WTC11 (cell line): ENCODE results near the gene TNFRSF4. TPM values are rescaled to one million over a fixed set of nuclear protein-coding genes. Genes with fewer than 3 reads are reported as not detected.

Experiments used
- ATF2 ChIP-seq: sonication (generic); formaldehyde crosslinking; IDR thresholded peaks from 2 replicates; pipeline ENCODE4 v1.8.1; 2022; ENCODE audit warnings: low read depth, missing genetic modification reagents, borderline replicate concordance
- ATF3 ChIP-seq: sonication (generic); formaldehyde crosslinking; conservative IDR thresholded peaks from 2 replicates; pipeline ENCODE4 v1.8.1; 2022; ENCODE audit warnings: mild to moderate bottlenecking, missing genetic modification reagents
- E2F5 ChIP-seq: sonication (generic); formaldehyde crosslinking; IDR thresholded peaks from 2 replicates; pipeline ENCODE4 v1.8.1; 2022; ENCODE audit warnings: mild to moderate bottlenecking, moderate library complexity, missing genetic modification reagents
- ELF4 ChIP-seq: sonication (generic); formaldehyde crosslinking; IDR thresholded peaks from 2 replicates; pipeline ENCODE4 v1.8.1; 2022; ENCODE audit warnings: low read depth, mild to moderate bottlenecking, moderate library complexity, missing genetic modification reagents
- EMX1 ChIP-seq: fragments of 250-450 bp; sonication (Bioruptor Pico); IDR thresholded peaks from 2 replicates; pipeline ENCODE4 v1.8.0; 2021; ENCODE audit warnings: mild to moderate bottlenecking
- FOXP1 ChIP-seq: sonication (generic); formaldehyde crosslinking; IDR thresholded peaks from 2 replicates; pipeline ENCODE4 v1.8.0; 2022; ENCODE audit warnings: missing genetic modification reagents, mild to moderate bottlenecking, moderate library complexity, borderline replicate concordance
- FOXP4 ChIP-seq: sonication (generic); formaldehyde crosslinking; IDR thresholded peaks from 2 replicates; pipeline ENCODE4 v1.8.0; 2022; ENCODE audit warnings: mild to moderate bottlenecking, missing genetic modification reagents
- GTF2I ChIP-seq: fragments of 250-450 bp; sonication (Bioruptor Pico); conservative IDR thresholded peaks from 2 replicates; pipeline ENCODE4 v1.4.0; 2021; ENCODE audit warnings: mild to moderate bottlenecking
- HMGA2 ChIP-seq: fragments of 250-450 bp; sonication (Bioruptor Pico); IDR thresholded peaks from 2 replicates; pipeline ENCODE4 v1.4.0; 2021; ENCODE audit warnings: mild to moderate bottlenecking, moderate library complexity
- IRF1 ChIP-seq: sonication (generic); formaldehyde crosslinking; IDR thresholded peaks from 2 replicates; pipeline ENCODE4 v1.8.0; 2023; ENCODE audit warnings: missing genetic modification reagents
- MAX ChIP-seq: sonication (generic); formaldehyde crosslinking; IDR thresholded peaks from 2 replicates; pipeline ENCODE4 v1.8.0; 2022; ENCODE audit warnings: mild to moderate bottlenecking, missing genetic modification reagents
- MLX ChIP-seq: sonication (generic); formaldehyde crosslinking; IDR thresholded peaks from 2 replicates; pipeline ENCODE4 v1.8.1; 2023; ENCODE audit warnings: mild to moderate bottlenecking, missing genetic modification reagents, moderate library complexity
- NFATC4 ChIP-seq: fragments of 250-450 bp; sonication (Bioruptor Pico); IDR thresholded peaks from 2 replicates; pipeline ENCODE4 v1.9.0; 2021; ENCODE audit warnings: mild to moderate bottlenecking
- NR1H2 ChIP-seq: sonication (generic); formaldehyde crosslinking; IDR thresholded peaks from 2 replicates; pipeline ENCODE4 v1.9.0; 2021; ENCODE audit warnings: mild to moderate bottlenecking, moderate library complexity, missing genetic modification reagents
- NR3C1 ChIP-seq: sonication (generic); formaldehyde crosslinking; conservative IDR thresholded peaks from 2 replicates; pipeline ENCODE4 v1.8.1; 2023; ENCODE audit warnings: low read depth, mild to moderate bottlenecking, missing genetic modification reagents
- PRDM15 ChIP-seq: sonication (generic); formaldehyde crosslinking; IDR thresholded peaks from 2 replicates; pipeline ENCODE4 v1.8.0; 2022; ENCODE audit warnings: missing genetic modification reagents
- SMAD3 ChIP-seq: sonication (generic); formaldehyde crosslinking; IDR thresholded peaks from 2 replicates; pipeline ENCODE4 v1.8.0; 2022; ENCODE audit warnings: missing genetic modification reagents, mild to moderate bottlenecking, borderline replicate concordance
- SOX15 ChIP-seq: fragments of 250-450 bp; sonication (Bioruptor Pico); IDR thresholded peaks from 2 replicates; pipeline ENCODE4 v1.9.0; 2021; ENCODE audit warnings: mild to moderate bottlenecking
- TEAD1 ChIP-seq: sonication (generic); formaldehyde crosslinking; IDR thresholded peaks from 2 replicates; pipeline ENCODE4 v1.8.0; 2022; ENCODE audit warnings: mild to moderate bottlenecking, missing genetic modification reagents
- TEAD4 ChIP-seq: sonication (generic); formaldehyde crosslinking; IDR thresholded peaks from 2 replicates; pipeline ENCODE4 v1.8.0; 2022; ENCODE audit warnings: mild to moderate bottlenecking, missing genetic modification reagents
- ZBTB21 ChIP-seq: sonication (generic); formaldehyde crosslinking; IDR thresholded peaks from 2 replicates; pipeline ENCODE4 v1.8.1; 2023; ENCODE audit warnings: mild to moderate bottlenecking, missing genetic modification reagents, borderline replicate concordance
- ZBTB43 ChIP-seq: sonication (generic); formaldehyde crosslinking; IDR thresholded peaks from 2 replicates; pipeline ENCODE4 v1.8.1; 2023; ENCODE audit warnings: mild to moderate bottlenecking, missing genetic modification reagents
- ZNF138 ChIP-seq: sonication (generic); formaldehyde crosslinking; conservative IDR thresholded peaks from 2 replicates; pipeline ENCODE4 v1.8.1; 2022; ENCODE audit warnings: mild to moderate bottlenecking, moderate library complexity, missing genetic modification reagents
- ZNF281 ChIP-seq: sonication (generic); formaldehyde crosslinking; IDR thresholded peaks from 2 replicates; pipeline ENCODE4 v1.8.0; 2023; ENCODE audit warnings: mild to moderate bottlenecking, missing genetic modification reagents
- ZNF317 ChIP-seq: sonication (generic); formaldehyde crosslinking; IDR thresholded peaks from 2 replicates; pipeline ENCODE4 v1.8.1; 2023; ENCODE audit warnings: low read depth, mild to moderate bottlenecking, moderate library complexity, missing genetic modification reagents, borderline replicate concordance
- total RNA-seq: library from RNA; stranded (reverse); gene quantifications from 3 replicates; pipeline ENCODE4 v1.2.3, GENCODE V29; 2021

The TNFRSF4 gene
- total RNA-seq, 1 experiment from 2014 or later, result 0.33 TPM

- TF ChIP-seq MLX (CRISPR knock-in tag) (no peak), FOXP4 (CRISPR knock-in tag) (peak; percentile 95), ZBTB43 (CRISPR knock-in tag) (no peak), FOXP1 (CRISPR knock-in tag) (peak; percentile 98), MAX (peak; percentile 77; the same call in 1 of the 2 replicates), ZNF138 (CRISPR knock-in tag) (no peak), ATF2 (CRISPR knock-in tag) (0 out of 2 replicates have a peak, but pooled peaks have one; percentile 33), ATF3 (CRISPR knock-in tag) (no peak), NR3C1 (CRISPR knock-in tag) (no peak), E2F5 (CRISPR knock-in tag) (no peak), SOX15 (CRISPR knock-in tag) (no peak), NR1H2 (no peak), SMAD3 (CRISPR knock-in tag) (no peak), GTF2I (CRISPR knock-in tag) (no peak), HMGA2 (no peak), EMX1 (CRISPR knock-in tag) (no peak), ZNF317 (CRISPR knock-in tag) (0 out of 2 replicates have a peak, but pooled peaks have one; percentile 9), ELF4 (no peak), TEAD4 (peak; percentile 92; the same call in 1 of the 2 replicates), IRF1 (peak; percentile 86; the same call in 1 of the 2 replicates), ZNF281 (CRISPR knock-in tag) (no peak), ZBTB21 (CRISPR knock-in tag) (no peak), NFATC4 (CRISPR knock-in tag) (no peak), TEAD1 (peak; percentile 83; the same call in 1 of the 2 replicates), PRDM15 (CRISPR knock-in tag) (peak; percentile 62)
Observed at GRCh38 chr1:1232208-1232795, 18.3 kb upstream of the TNFRSF4 start, which contains the start of gene B3GALT6 (continued).
